GM23248 (cell line): ENCODE measurements around the gene TSEN34. TPM values are rescaled to one million over a fixed set of nuclear protein-coding genes. Genes with fewer than 3 reads are reported as not detected.
"Not testable (repeated sequence)": the region's sequence is repeated elsewhere in the genome, so short reads cannot be mapped to it uniquely, and the experiment has no call there.

Experiments
- DNase-seq: peaks from one replicate; pipeline ENCODE4 v3.0.0-alpha.2; 2015
- H2AFZ ChIP-seq: fragments of 200-600 bp; sonication (generic); 2 replicates; pipeline ENCODE4 v1.6.1; 2016; ENCODE audit warnings: antibody characterized with exemption
- H3F3A ChIP-seq: fragments of 200-600 bp; sonication (generic); 2 replicates; pipeline ENCODE4 v1.6.1; 2016; ENCODE audit warnings: mild to moderate bottlenecking, antibody characterized with exemption, mixed run types; ENCODE audit not compliant: insufficient read depth
- H3K27ac ChIP-seq: fragments of 200-600 bp; sonication (generic); 2 replicates; pipeline ENCODE4 v1.5.1; 2016; ENCODE audit warnings: mild to moderate bottlenecking
- H3K27me3 ChIP-seq: fragments of 200-600 bp; sonication (generic); replicated peaks from 2 replicates; pipeline ENCODE4 v1.6.1; 2016; ENCODE audit warnings: mild to moderate bottlenecking; ENCODE audit not compliant: insufficient read depth
- H3K36me3 ChIP-seq: fragments of 200-600 bp; sonication (generic); 2 replicates; pipeline ENCODE4 v1.6.1; 2016; ENCODE audit warnings: low read depth, mild to moderate bottlenecking
- H3K4me1 ChIP-seq: fragments of 200-600 bp; sonication (generic); 2 replicates; pipeline ENCODE4 v1.6.1; 2016; ENCODE audit warnings: mild to moderate bottlenecking; ENCODE audit not compliant: insufficient read depth
- H3K4me2 ChIP-seq: fragments of 200-600 bp; sonication (generic); one replicate; pipeline ENCODE4 v1.6.1; 2016; ENCODE audit warnings: mild to moderate bottlenecking; ENCODE audit not compliant: unreplicated experiment
- H3K4me3 ChIP-seq: fragments of 200-600 bp; sonication (generic); 2 replicates; pipeline ENCODE4 v1.5.1; 2016; ENCODE audit warnings: mild to moderate bottlenecking
- H3K79me2 ChIP-seq: fragments of 200-600 bp; sonication (generic); 2 replicates; pipeline ENCODE4 v1.6.1; 2016; ENCODE audit warnings: mild to moderate bottlenecking; ENCODE audit not compliant: insufficient read depth
- H3K9ac ChIP-seq: fragments of 200-600 bp; sonication (generic); 2 replicates; pipeline ENCODE4 v1.6.1; 2016; ENCODE audit warnings: mild to moderate bottlenecking
- H3K9me2 ChIP-seq: fragments of 200-600 bp; sonication (generic); 2 replicates; pipeline ENCODE4 v1.6.1; 2016; ENCODE audit warnings: mixed run types, mild to moderate bottlenecking, moderate library complexity; ENCODE audit not compliant: insufficient read depth
- H3K9me3 ChIP-seq: fragments of 200-600 bp; sonication (generic); one replicate; pipeline ENCODE4 v1.6.1; 2017; ENCODE audit warnings: low read depth
- H4K20me1 ChIP-seq: fragments of 200-600 bp; sonication (generic); 2 replicates; pipeline ENCODE4 v1.6.0; 2016; ENCODE audit not compliant: insufficient read depth
- EZH2 ChIP-seq: fragments of 200-600 bp; sonication (generic); IDR thresholded peaks from 2 replicates; pipeline ENCODE4 v1.6.1; 2018; ENCODE audit warnings: antibody characterized with exemption, mild to moderate bottlenecking; ENCODE audit not compliant: insufficient read depth, poor library complexity, severe bottlenecking
- EZH2phosphoT487 ChIP-seq: fragments of 200-600 bp; sonication (generic); IDR thresholded peaks from 2 replicates; pipeline ENCODE4 v1.6.1; 2018; ENCODE audit warnings: antibody characterized with exemption, moderate library complexity, mild to moderate bottlenecking, low read depth; ENCODE audit not compliant: insufficient read depth
- WGBS, 2 experiments: methylation state at CpG; one replicate each; pipeline ENCODE4 v1.1.6; 2015 to 2017; ENCODE audit warnings: low lambda C conversion rate in 2 of 2, low coverage in 1 of 2; ENCODE audit errors: missing lambda C conversion rate in 2 of 2; 5-methylcytosine and 5-hydroxymethylcytosine counted together
- in situ Hi-C: fragments of 300-500 bp; cut with MboI; formaldehyde crosslinking; loops from 2 replicates; pipeline ENCODE4 v1.15.0; 2020
- polyA plus RNA-seq: library from polyadenylated mRNA; unstranded; fragments of >200 nt; fragmentation: Nextera tagmentation; extraction: Ambion mirVana; gene quantifications from 2 replicates; pipeline ENCODE4 v1.2.1, GENCODE V29; 2016
- total RNA-seq: library from RNA; depleted of rRNA; stranded (reverse); fragments of >200 nt; shearing (Covaris generic); gene quantifications from 2 replicates; pipeline ENCODE4 v1.2.3, GENCODE V29; 2014

Gene TSEN34
- total and polyA plus RNA-seq, 2 experiments from 2014 or later, result 90.0 to 105 TPM

GRCh38 chr19:54230031-54230430, 38.9 kb downstream of the TSEN34 start:
- Histone ChIP-seq H3K9me3 (no peaks in the 10 kb centered on the region), H3K27ac (no peak overlapping the region), H3K4me1 (no peaks in the 10 kb centered on the region), H4K20me1 (no peaks in the 10 kb centered on the region), H3K4me3 (no peak overlapping the region), H2AFZ (no peak overlapping the region), H3K36me3 (no peaks in the 10 kb centered on the region), H3F3A (no peaks in the 10 kb centered on the region), H3K79me2 (no peaks in the 10 kb centered on the region), H3K9me2 (no peaks in the 10 kb centered on the region), H3K27me3 (peaks cover 11% of the 10 kb centered on the region), H3K9ac (no peak overlapping the region), H3K4me2 (no peak overlapping the region)
- TF ChIP-seq EZH2 (no peak), EZH2phosphoT487 (no peak)
- 65 to 69% methylated on average over 7 of the region's 7 CpGs for WGBS, 2 experiments
- in situ Hi-C loops, result no loop called here
- DNase-seq, result no peak

- Histone ChIP-seq H3K9me2 (no peaks in the 10 kb centered on the region), H3F3A (no peaks in the 10 kb centered on the region), H3K36me3 (no peaks in the 10 kb centered on the region), H3K4me3 (no peak overlapping the region), H3K9me3 (no peaks in the 10 kb centered on the region), H4K20me1 (no peaks in the 10 kb centered on the region), H3K27me3 (peaks cover 12% of the 10 kb centered on the region), H2AFZ (no peak overlapping the region), H3K4me2 (no peak overlapping the region), H3K27ac (no peak overlapping the region), H3K4me1 (no peaks in the 10 kb centered on the region), H3K79me2 (no peaks in the 10 kb centered on the region), H3K9ac (no peak overlapping the region)
- TF ChIP-seq EZH2phosphoT487, result no peak
- TF ChIP-seq EZH2, result no peak
- 10 to 15% methylated on average over 21 of the region's 21 CpGs for WGBS, 2 experiments
- peak; percentile 86 for DNase-seq
- in situ Hi-C loops, result no loop called here
Measured at GRCh38 chr19:54231077-54231931, 40.2 kb downstream of the TSEN34 start.

- no peaks in the 10 kb centered on the region for H4K20me1 ChIP-seq
- no peak overlapping the region for H3K4me3 ChIP-seq
- H3K27ac ChIP-seq, result no peak overlapping the region
- H3K9ac ChIP-seq, result no peak overlapping the region
- H3K36me3 ChIP-seq, result no peaks in the 10 kb centered on the region
- H2AFZ ChIP-seq, result no peak overlapping the region
- in situ Hi-C loops, result no loop called here
- TF ChIP-seq EZH2 (no peak), EZH2phosphoT487 (no peak)
- H3K79me2 ChIP-seq, result no peaks in the 10 kb centered on the region
- 38 to 43% methylated on average over 5 of the region's 5 CpGs for WGBS, 2 experiments
- H3K9me3 ChIP-seq, result no peaks in the 10 kb centered on the region
- no peaks in the 10 kb centered on the region for H3F3A ChIP-seq
- no peaks in the 10 kb centered on the region for H3K4me1 ChIP-seq
- H3K9me2 ChIP-seq, result no peaks in the 10 kb centered on the region
- no peak for DNase-seq
- peaks cover 10% of the 10 kb centered on the region for H3K27me3 ChIP-seq
- H3K4me2 ChIP-seq, result no peak overlapping the region
Measured at GRCh38 chr19:54233941-54234340, 42.8 kb downstream of the TSEN34 start.

GRCh38 chr19:54239491-54240371, 48.6 kb downstream of the TSEN34 start:
- H3K4me2 ChIP-seq, result not testable (repeated sequence)

GRCh38 chr19:54240372-54241336, 49.5 kb downstream of the TSEN34 start:
- H3F3A ChIP-seq, H3K4me1 ChIP-seq, H3K36me3 ChIP-seq, H3K9me2 ChIP-seq, H3K4me3 ChIP-seq, H3K79me2 ChIP-seq, DNase-seq, in situ Hi-C loops, H2AFZ ChIP-seq, H3K9ac ChIP-seq, H3K27me3 ChIP-seq, H3K4me2 ChIP-seq, H3K27ac ChIP-seq, H4K20me1 ChIP-seq, H3K9me3 ChIP-seq: not testable (repeated sequence)
- WGBS, 2 experiments, result 23 to 26% methylated on average over 15 to 17 of the region's 22 CpGs

More at GRCh38 chr19:54239491-54240371, 48.6 kb downstream of the TSEN34 start:
- H3K9ac ChIP-seq, H4K20me1 ChIP-seq, H3K27ac ChIP-seq, H3K9me3 ChIP-seq, H3F3A ChIP-seq, H3K4me1 ChIP-seq, H2AFZ ChIP-seq, H3K9me2 ChIP-seq, H3K36me3 ChIP-seq, DNase-seq, in situ Hi-C loops, H3K27me3 ChIP-seq, H3K4me3 ChIP-seq, H3K79me2 ChIP-seq: not testable (repeated sequence)
- WGBS, 2 experiments, result 36 to 38% methylated on average over 14 of the region's 21 CpGs

- H3K9me3 ChIP-seq, DNase-seq, H4K20me1 ChIP-seq, H3F3A ChIP-seq, H2AFZ ChIP-seq, H3K9me2 ChIP-seq, H3K4me2 ChIP-seq, H3K4me1 ChIP-seq, H3K4me3 ChIP-seq, H3K27ac ChIP-seq, H3K79me2 ChIP-seq, H3K27me3 ChIP-seq, in situ Hi-C loops, H3K36me3 ChIP-seq, H3K9ac ChIP-seq: not testable (repeated sequence)
- 0 to 31% methylated on average over 1 to 3 of the region's 4 CpGs for WGBS, 2 experiments
Measured at GRCh38 chr19:54242234-54242633, 51.1 kb downstream of the TSEN34 start.
